Erythroblast (primary cell): Measurements from ENCODE around the gene METTL27.
"Not testable (repeated sequence)": the region's sequence is repeated elsewhere in the genome, so short reads cannot be mapped to it uniquely, and the experiment has no call there.

ENCODE experiments used
- GATA1 ChIP-seq: IDR thresholded peaks from 2 replicates; pipeline ENCODE4 v1.6.1; 2011; ENCODE audit warnings: low read depth, mild to moderate bottlenecking, control low read depth, low read length, moderate library complexity
- POLR2A ChIP-seq: IDR thresholded peaks from 2 replicates; pipeline ENCODE4 v1.6.1; 2011; ENCODE audit warnings: mild to moderate bottlenecking, low read length

GRCh38 chr7:73884867-73885422, 42.6 kb upstream of the METTL27 start:
- TF ChIP-seq POLR2A, GATA1: not testable (repeated sequence)
